Motor neuron (in vitro differentiated cells): ENCODE data around the gene SEMA5B. TPM values are rescaled to one million over a fixed set of nuclear protein-coding genes. Genes with fewer than 3 reads are reported as not detected.

Source experiments
- ATAC-seq, 8 experiments: fragments of 200-7000 bp; cut with Tn5 transposase; replicated peaks in 6 of 8; 2 replicates each; pipeline ENCODE4 v1.8.0; 2021; ENCODE audit warnings: mild to moderate bottlenecking in 8 of 8, moderate library complexity in 8 of 8
- H3K27ac ChIP-seq, 2 donors: fragments of 250-450 bp; sonication (Bioruptor Pico); 2 replicates each; pipeline ENCODE4 v1.9.0; 2021; ENCODE audit warnings: antibody characterized with exemption in 2 of 2, mild to moderate bottlenecking in 2 of 2, moderate library complexity in 1 of 2
- H3K4me1 ChIP-seq, 2 donors: fragments of 250-450 bp; sonication (Bioruptor Pico); replicated peaks in 1 of 2; 2 replicates each; pipeline ENCODE4 v1.6.1; 2021; ENCODE audit warnings: antibody characterized with exemption in 2 of 2, mild to moderate bottlenecking in 2 of 2, moderate library complexity in 1 of 2
- H3K4me3 ChIP-seq, 5 donors: fragments of 250-450 bp; sonication (Bioruptor Pico); 2 replicates each; pipeline ENCODE4 v1.9.0; 2021; ENCODE audit warnings: antibody characterized with exemption in 5 of 5, mild to moderate bottlenecking in 5 of 5, moderate library complexity in 4 of 5
- WGBS, 10 experiments: fragments of 450-650 bp; shearing (Covaris generic); methylation state at CpG; one replicate each; pipeline ENCODE4 v1.0.0; 2022; 5-methylcytosine and 5-hydroxymethylcytosine counted together
- in situ Hi-C, 9 experiments: fragments of 400-800 bp; cut with MboI; loops; one replicate each; pipeline ENCODE4 v1.15.0; 2021; ENCODE audit warnings: low sequenced_read_pairs in 9 of 9, low pct_unique_long_range_greater_than_20kb in 2 of 9; ENCODE audit not compliant: unreplicated experiment in 9 of 9
- total RNA-seq, 8 experiments: library from RNA; unstranded; fragments of 300-600 nt; gene quantifications; 2 replicates each; pipeline versions ENCODE4 v1.2.3 to v1.2.4, GENCODE V29; 2022

Gene SEMA5B
- total RNA-seq, 8 experiments from 2014 or later: 0.38 to 34.5 (median 21.4) TPM

DNA sequence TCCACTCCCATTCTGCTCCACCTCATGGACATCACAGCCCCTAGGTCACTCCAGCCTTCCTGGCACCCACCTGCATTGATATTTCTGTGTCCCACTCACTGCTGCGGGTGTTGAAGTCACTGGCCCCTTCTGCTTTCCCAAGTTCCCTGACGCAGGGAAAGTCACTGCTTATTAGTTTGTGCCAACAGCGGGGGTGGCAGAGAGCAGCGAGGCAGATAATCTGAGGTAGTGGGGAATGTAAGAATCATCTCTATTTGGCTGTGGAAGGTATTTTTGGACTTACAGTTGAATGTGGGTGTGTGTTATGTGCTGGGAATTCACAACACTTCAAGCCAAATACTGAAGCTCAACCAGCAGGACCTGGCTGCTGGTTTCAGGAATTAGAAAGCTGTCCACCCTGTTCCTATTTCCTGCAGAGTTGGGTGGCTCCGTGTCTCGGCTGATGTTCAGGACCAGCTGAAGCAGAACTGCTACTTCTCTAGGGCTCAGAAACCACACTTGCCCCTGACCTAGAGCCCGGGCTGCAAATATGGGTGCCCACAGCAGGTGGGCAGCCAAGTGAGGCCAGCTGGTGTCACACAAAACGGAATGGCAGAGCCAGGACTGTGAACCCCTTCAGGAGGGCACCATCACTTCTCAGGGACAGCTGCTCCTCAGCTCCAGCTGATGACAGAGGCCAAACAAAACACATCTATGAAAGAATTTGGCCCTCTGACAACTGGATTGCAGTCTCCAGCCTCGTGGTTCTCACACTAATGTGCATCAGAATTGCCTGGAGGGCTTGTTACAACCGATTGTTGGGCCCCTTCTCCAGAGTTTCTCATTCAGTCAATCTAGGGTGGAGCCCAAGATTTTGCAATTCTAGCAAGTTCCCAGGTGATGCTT, 57.7 kb downstream of the SEMA5B start:
- 0 to 82% (median 38%) methylated on average over 2 to 8 of the region's 10 CpGs; no CpG with 5 or more reads in 3 of the 10 experiments for WGBS, 10 experiments
- ATAC-seq: peak in 3 of 8 experiments; percentile 64 to 70 (median 68)
- no peak overlapping the region for H3K27ac ChIP-seq
- in situ Hi-C loops: no loop called here
- H3K4me1 ChIP-seq: peaks cover 15 to 17% of the 10 kb centered on the region in 2 donors
- H3K4me3 ChIP-seq: no peak overlapping the region

DNA sequence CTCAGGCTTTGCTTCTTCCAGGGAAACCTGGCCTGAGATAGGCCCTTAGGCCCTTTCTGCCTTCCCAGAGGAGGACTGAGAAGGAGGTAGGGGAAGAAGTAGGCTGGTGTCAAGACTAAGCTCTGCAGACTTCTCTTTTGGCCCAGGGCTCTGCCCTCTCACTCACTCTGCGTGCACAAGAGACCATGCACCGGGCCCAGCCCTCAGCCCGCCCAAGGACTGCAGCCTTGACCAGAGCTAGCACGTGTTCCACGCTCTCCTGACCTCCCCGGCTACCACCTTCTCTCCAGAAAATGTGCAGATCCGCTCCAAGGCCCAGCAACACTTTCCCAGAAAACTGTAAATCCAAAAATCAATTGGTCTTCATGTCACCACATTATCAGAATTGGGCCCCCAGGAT, 59.8 kb downstream of the SEMA5B start:
- no peak overlapping the region for H3K27ac ChIP-seq
- H3K4me1 ChIP-seq: no peaks in the 10 kb centered on the region
- WGBS, 10 experiments: 80 to 97% (median 94%) methylated on average over 2 to 5 of the region's 7 CpGs; no CpG with 5 or more reads in 6 of the 10 experiments
- in situ Hi-C loops: no loop called here
- H3K4me3 ChIP-seq: no peak overlapping the region
- no peak for ATAC-seq

DNA sequence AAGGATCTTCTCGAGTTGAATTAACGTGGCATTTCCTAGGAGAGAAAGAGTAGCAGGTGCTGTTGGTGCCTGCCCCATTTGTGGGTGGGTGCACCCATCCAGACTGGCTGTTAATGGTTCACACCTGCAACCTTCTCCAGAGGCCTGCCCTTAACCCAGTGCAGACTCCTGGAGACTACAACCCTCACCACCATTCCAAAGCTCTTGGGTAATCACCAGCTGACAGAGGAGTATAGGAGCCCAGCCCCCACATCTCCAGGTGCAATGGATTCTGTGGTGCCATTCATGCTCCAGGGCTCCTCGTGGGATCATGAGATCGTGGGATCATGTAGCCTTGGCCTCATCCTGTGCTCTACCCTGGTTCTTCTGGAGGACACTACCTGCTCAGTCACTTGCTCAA, 60.2 kb downstream of the SEMA5B start:
- Histone ChIP-seq H3K4me1 (no peaks in the 10 kb centered on the region), H3K4me3 (no peak overlapping the region), H3K27ac (no peak overlapping the region)
- no peak for ATAC-seq
- 10 to 100% (median 93%) methylated on average over 1 to 4 of the region's 4 CpGs; no CpG with 5 or more reads in 4 of the 10 experiments for WGBS, 10 experiments
- in situ Hi-C loops: no loop called here

GRCh38 chr3:122966045-122966444, 61.5 kb downstream of the SEMA5B start:
- ATAC-seq: no peak
- in situ Hi-C loops: no loop called here
- no peaks in the 10 kb centered on the region for H3K4me1 ChIP-seq

GRCh38 chr3:122964811-122965210, 62.8 kb downstream of the SEMA5B start:
- no peaks in the 10 kb centered on the region for H3K4me1 ChIP-seq
- WGBS, 10 experiments: 0 to 67% (median 20%) methylated on average over 1 to 2 of the region's 2 CpGs; no CpG with 5 or more reads in 3 of the 10 experiments
- in situ Hi-C loops: no loop called here
- peak in 4 of 8 experiments; percentile 15 to 57 (median 48) for ATAC-seq
- H3K4me3 ChIP-seq: no peak overlapping the region
- no peak overlapping the region for H3K27ac ChIP-seq

More at GRCh38 chr3:122966045-122966444, 61.5 kb downstream of the SEMA5B start:
- H3K27ac ChIP-seq: no peak overlapping the region
- no peak overlapping the region for H3K4me3 ChIP-seq

DNA sequence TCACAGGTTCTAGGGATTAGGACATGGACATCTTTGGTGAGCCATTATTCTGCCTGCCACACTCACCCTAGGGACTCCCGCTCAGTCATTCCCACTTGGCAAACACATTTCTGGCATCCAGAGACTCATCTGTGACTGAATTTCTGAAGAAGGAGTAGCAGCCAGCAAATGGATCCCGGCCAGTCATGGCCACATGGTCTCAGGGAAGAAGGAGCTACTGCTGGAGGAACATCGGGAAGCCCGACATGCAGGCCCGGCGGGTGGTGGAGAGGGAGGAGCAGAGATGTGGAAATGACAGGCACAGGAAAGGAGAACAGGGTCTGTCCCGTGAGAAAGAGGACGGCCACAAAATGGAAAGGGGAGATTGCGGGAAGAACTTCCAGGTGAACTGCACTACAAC, 65.4 kb downstream of the SEMA5B start:
- peaks cover 9 to 13% of the 10 kb centered on the region in 2 donors for H3K4me1 ChIP-seq
- ATAC-seq: peak in 3 of 8 experiments; percentile 20 to 56 (median 33)
- no peak overlapping the region for H3K4me3 ChIP-seq
- no peak overlapping the region for H3K27ac ChIP-seq
- in situ Hi-C loops: no loop called here
- 10 to 82% (median 57%) methylated on average over 1 to 9 of the region's 9 CpGs; no CpG with 5 or more reads in 4 of the 10 experiments for WGBS, 10 experiments

DNA sequence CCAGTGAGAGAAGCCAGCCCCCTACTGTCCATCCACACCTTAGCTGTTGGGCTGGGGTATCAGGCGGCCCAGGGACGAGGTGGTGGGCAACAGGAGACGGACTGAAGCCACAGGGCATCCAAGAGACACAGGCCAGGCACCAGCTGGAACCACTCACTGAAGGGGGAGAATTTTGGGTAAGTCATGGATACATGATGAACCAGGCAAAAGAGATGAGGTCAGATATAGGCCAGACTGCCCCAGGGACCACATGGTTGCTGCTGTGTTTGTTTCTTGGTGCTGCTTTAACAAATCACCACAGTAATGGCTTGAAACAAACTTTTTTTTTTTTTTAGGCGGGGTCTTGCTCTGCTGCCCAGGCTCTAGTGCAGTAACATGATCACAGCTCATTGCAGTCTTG, 66.4 kb downstream of the SEMA5B start:
- H3K4me3 ChIP-seq: no peak overlapping the region
- in situ Hi-C loops: no loop called here
- peak in 3 of 8 experiments; percentile 36 to 68 (median 53) for ATAC-seq
- peaks cover 9 to 13% of the 10 kb centered on the region in 2 donors for H3K4me1 ChIP-seq
- 60 to 100% (median 87%) methylated on average over 1 to 3 of the region's 4 CpGs; no CpG with 5 or more reads in 5 of the 10 experiments for WGBS, 10 experiments
- no peak overlapping the region for H3K27ac ChIP-seq

DNA sequence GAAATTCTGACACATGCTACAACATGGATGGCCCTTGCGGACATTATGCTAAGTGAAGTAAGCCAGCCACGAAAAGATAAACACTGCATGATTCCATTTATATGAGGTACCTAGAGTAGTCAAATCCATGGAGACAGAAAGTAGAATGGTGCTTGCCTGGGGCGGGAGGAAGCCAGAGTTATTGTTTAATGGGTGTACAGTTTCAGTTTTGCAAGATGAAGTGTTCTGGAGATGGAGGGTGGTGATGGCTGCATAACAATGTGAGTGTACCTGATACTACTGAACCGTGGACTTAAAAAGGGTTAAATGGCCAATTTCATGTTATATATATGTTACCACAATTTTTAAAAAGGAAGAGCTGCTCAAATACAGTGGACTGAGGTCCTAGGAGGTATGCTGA, 66.9 kb downstream of the SEMA5B start:
- H3K27ac ChIP-seq: no peak overlapping the region
- no peak overlapping the region for H3K4me3 ChIP-seq
- in situ Hi-C loops: no loop called here
- ATAC-seq: no peak
- peaks cover 9 to 13% of the 10 kb centered on the region in 2 donors for H3K4me1 ChIP-seq
- 78 to 100% (median 89%) methylated on average over 1 to 4 of the region's 4 CpGs; no CpG with 5 or more reads in 2 of the 10 experiments for WGBS, 10 experiments

DNA sequence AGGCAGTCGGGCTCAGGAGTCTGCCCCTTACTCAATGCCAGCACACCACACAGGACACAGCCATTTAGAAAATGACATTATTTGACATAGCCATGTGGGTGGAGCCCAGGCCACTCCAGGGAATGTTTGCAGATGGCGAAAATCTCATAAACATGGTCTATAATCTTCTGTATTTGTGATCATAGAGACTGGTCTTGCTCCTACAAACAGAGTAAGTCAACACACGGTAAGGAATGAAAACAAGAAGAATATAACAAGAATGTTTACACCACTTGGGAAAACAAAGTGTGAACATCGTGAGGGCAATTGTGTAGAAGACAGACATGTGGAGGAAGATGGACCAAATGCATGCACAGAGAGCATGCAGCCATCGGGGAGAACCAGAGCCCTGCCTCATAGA, 68.2 kb downstream of the SEMA5B start:
- peak in 1 of 8 experiments; percentile 33 for ATAC-seq
- WGBS, 10 experiments: 40 to 100% (median 81%) methylated on average over 1 to 5 of the region's 5 CpGs; no CpG with 5 or more reads in 1 of the 10 experiments
- no peak overlapping the region for H3K4me3 ChIP-seq
- in situ Hi-C loops: no loop called here
- H3K4me1 ChIP-seq: peaks cover 9 to 13% of the 10 kb centered on the region in 2 donors
- no peak overlapping the region for H3K27ac ChIP-seq

DNA sequence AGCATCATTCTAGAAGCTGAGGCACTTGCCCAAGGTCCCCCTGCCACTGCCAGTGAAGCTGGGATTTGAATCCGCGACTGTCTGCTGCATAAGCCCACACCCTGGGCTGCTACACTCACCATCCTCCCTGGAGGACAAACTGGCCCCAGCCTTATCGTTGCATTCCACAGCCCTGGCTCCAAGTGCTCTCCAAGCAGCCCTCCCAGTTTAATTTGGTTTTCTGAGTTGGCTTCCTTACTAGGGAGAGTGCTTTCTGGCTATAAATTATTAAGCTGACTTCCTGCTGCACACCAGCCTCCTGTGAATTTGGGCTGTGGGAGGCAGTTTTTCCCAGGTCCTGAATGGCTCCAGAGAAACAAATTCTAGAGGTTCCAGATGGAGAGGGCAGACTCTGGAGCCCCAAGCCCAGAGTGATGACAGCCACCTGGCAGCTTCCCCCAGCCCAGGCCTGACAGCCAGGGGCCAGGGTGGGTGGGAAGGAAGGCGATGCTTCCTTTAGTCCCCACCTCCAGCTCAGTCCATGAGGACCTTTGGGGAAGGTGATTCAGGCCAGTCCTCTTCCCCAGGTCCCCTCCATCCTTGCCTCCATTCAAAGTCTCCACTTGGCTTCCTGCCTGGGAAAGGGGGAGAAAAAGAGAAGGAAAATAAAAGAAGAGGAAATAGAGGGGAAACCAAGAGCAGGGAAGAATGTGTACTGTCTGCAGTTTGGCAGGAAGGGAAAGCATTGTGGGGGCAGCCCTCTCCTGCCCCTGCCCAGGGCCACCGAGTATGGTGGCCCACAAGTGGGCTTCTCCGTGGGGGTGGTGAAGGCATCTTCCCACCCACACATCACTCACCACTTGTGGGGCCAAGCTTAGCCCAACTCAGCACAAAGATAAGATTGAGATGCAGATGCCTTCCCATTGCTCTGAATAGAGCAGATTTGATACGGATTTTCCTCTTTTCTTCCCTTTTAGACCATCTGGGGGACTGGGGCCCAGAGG, 69.6 kb downstream of the SEMA5B start:
- Histone ChIP-seq H3K27ac (no peak overlapping the region), H3K4me1 (peaks cover 11 to 16% of the 10 kb centered on the region in 2 donors), H3K4me3 (no peak overlapping the region)
- in situ Hi-C loops: no loop called here
- WGBS, 10 experiments: 10 to 100% (median 38%) methylated on average over 1 to 6 of the region's 7 CpGs; no CpG with 5 or more reads in 2 of the 10 experiments
- peak in 5 of 8 experiments; percentile 16 to 72 (median 41) for ATAC-seq

GRCh38 chr3:122956693-122957455, 70.7 kb downstream of the SEMA5B start:
- ATAC-seq: no peak
- Histone ChIP-seq H3K4me1 (peaks cover 11 to 22% of the 10 kb centered on the region in 2 donors), H3K4me3 (no peak overlapping the region), H3K27ac (no peak overlapping the region)
- in situ Hi-C loops: no loop called here
- 60 to 100% (median 80%) methylated on average over 1 to 3 of the region's 15 CpGs; no CpG with 5 or more reads in 5 of the 10 experiments for WGBS, 10 experiments
